ENCODE measurements around the gene ZBTB40.

The ZBTB40 gene

DNA sequence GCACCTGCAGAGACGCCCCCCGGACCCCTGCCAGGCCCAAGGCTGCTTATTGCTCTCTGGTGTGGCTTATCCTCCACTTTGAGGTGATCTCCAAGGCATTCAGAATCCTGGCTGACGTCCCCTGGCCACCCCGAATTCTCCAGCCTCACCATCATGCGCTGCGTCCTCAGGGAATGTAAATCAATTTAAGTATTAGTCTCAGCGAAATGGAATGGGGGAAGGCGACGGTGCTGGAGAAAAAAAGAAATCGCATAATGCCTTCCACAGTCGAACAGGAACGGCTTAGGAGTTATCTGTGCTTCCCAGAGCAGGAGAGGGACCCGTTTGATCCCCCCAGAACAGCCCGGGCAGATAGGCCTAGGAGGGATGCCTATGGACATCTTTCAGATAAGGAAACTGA lies 114.5 kb downstream of the ZBTB40 start:
- no peak overlapping the region for H3K4me3 ChIP-seq (ENCODE audit: low read depth, low read length)
- TF ChIP-seq, protein P1, sequence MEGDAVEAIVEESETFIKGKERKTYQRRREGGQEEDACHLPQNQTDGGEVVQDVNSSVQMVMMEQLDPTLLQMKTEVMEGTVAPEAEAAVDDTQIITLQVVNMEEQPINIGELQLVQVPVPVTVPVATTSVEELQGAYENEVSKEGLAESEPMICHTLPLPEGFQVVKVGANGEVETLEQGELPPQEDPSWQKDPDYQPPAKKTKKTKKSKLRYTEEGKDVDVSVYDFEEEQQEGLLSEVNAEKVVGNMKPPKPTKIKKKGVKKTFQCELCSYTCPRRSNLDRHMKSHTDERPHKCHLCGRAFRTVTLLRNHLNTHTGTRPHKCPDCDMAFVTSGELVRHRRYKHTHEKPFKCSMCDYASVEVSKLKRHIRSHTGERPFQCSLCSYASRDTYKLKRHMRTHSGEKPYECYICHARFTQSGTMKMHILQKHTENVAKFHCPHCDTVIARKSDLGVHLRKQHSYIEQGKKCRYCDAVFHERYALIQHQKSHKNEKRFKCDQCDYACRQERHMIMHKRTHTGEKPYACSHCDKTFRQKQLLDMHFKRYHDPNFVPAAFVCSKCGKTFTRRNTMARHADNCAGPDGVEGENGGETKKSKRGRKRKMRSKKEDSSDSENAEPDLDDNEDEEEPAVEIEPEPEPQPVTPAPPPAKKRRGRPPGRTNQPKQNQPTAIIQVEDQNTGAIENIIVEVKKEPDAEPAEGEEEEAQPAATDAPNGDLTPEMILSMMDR (IDR thresholded peaks at IDR 0.05; ENCODE audit: low read depth, low read length): no peak

DNA sequence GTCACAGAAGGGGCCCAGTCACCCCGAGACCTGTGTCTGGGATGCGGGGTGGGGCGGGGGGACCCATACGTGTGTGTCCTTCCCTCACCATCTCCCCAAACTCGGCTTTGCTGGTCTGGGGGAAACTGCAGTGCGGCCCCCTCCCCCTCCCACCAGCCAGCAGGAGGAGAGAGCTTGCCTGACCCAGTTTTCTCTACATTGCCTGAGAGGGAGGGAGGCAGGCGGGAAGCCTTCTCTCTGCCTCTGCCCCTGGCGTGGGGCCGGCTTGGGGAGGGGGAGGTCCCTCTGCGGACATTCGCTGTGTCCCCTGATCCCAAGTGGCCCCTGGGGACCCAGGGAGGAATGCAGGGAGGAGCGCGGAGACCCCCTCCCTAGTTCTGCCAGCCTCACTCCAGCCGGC lies 115.5 kb downstream of the ZBTB40 start:
- TF ChIP-seq, protein P1 (IDR thresholded peaks at IDR 0.05; ENCODE audit: low read depth, low read length): no peak
- H3K4me3 ChIP-seq (ENCODE audit: low read depth, low read length): no peak overlapping the region

GRCh38 chr1:22567994-22568393 lies 116.3 kb downstream of the ZBTB40 start:
- TF ChIP-seq, protein P1 (IDR thresholded peaks at IDR 0.05; ENCODE audit: low read depth, low read length): no peak
- no peak overlapping the region for H3K4me3 ChIP-seq (ENCODE audit: low read depth, low read length)

GRCh38 chr1:22569269-22569668 lies 117.6 kb downstream of the ZBTB40 start:
- TF ChIP-seq, protein P1 (IDR thresholded peaks at IDR 0.05; ENCODE audit: low read depth, low read length): no peak
- no peak overlapping the region for H3K4me3 ChIP-seq (ENCODE audit: low read depth, low read length)

GRCh38 chr1:22570140-22570909 lies 118.7 kb downstream of the ZBTB40 start:
- H3K4me3 ChIP-seq (ENCODE audit: low read depth, low read length): no peak overlapping the region
- TF ChIP-seq, protein P1 (IDR thresholded peaks at IDR 0.05; ENCODE audit: low read depth, low read length): no peak

DNA sequence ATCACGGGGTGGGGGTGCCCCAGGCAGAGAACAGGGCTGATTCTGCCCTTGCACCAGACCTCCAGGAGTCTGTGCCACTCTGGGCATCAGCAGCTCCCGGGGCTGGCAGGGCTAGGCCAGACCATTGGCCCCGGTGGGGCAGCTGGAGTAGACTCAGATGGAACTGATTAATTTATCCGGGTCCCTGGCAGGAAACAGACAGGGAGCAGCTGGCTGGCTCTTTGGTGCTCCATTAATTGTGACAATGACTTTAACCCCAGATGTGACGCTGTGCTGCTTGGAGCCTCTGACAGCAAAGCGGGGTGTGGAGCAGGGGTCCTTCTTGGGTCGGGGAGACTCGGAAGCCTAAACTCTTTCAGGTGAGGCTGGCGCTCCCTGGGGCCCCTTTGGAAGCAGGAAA lies 121.2 kb downstream of the ZBTB40 start:
- no peak overlapping the region for H3K4me3 ChIP-seq (ENCODE audit: low read depth, low read length)
- TF ChIP-seq, protein P1 (IDR thresholded peaks at IDR 0.05; ENCODE audit: low read depth, low read length): no peak

DNA sequence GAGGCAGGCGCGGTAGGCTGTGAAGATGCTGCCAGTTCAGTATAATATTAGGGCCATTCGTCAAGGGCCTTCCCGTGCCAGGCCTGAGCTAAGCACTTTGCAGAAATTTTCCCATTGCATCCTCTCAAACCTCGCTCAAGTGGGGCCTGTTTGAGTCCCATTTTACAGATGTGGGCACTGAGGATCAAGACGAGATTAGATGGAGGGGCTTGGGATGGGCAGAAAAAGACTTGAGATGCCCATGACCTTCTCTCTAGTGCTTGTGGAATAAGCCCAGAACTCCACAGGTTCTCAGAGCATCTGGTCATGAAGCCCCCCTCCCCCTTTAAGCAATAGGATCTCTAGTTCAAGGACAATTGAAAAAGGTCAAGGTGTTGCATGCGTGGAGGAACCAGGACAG lies 121.6 kb downstream of the ZBTB40 start:
- no peak overlapping the region for H3K4me3 ChIP-seq (ENCODE audit: low read depth, low read length)
- TF ChIP-seq, protein P1 (IDR thresholded peaks at IDR 0.05; ENCODE audit: low read depth, low read length): no peak
